GM18861 (cell line): ENCODE data around the gene ELOVL6.

ENCODE experiments used
- ATAC-seq: cut with Tn5 transposase; IDR thresholded peaks from one replicate; pipeline ENCODE4 v1.9.1; 2021; ENCODE audit not compliant: unreplicated experiment

Gene ELOVL6

GRCh38 chr4:109998867-109999584 is 199.4 kb downstream of the ELOVL6 start:
- ATAC-seq, result peak; percentile 31

- no peak for ATAC-seq
Observed at GRCh38 chr4:109996526-109996925, 201.9 kb downstream of the ELOVL6 start.
